Diencephalon (tissue), 1 donor: ENCODE data around the gene SYT12. TPM values are rescaled to one million over a fixed set of nuclear protein-coding genes. Genes with fewer than 3 reads are reported as not detected.

Source experiments
- total RNA-seq: library from RNA; depleted of rRNA; stranded (reverse); fragments of >200 nt; gene quantifications from one replicate; pipeline ENCODE4 v1.2.3, GENCODE V29; 2014

The SYT12 gene
- 6.0 TPM for total RNA-seq

GRCh38 chr11:67022961-67023956 lies at the start of gene SYT12:
TSS of gene SYT12 (plus strand) at chr11:67023134. CDS start at chr11:67030145, 7,011 bp downstream.

GRCh38 chr11:66974724-66975404 lies 48.1 kb upstream of the SYT12 start, which contains the start of gene C11orf86:
TSS of gene C11orf86 (plus strand) at chr11:66975304. CDS start at chr11:66975363, 59 bp downstream.

GRCh38 chr11:67056267-67057204 lies 33.6 kb downstream of the SYT12 start, which contains the start of gene RHOD:
TSS of gene RHOD (plus strand) at chr11:67056847. CDS start at chr11:67056903, 56 bp downstream.

Other genes starting within 250 kb of the SYT12 start
- gene RCE1, start 179.7 kb upstream of the SYT12 start, total RNA-seq: 11.3 TPM
- gene LRFN4, start 166.1 kb upstream of the SYT12 start, total RNA-seq: 37.8 TPM
- 15.7 TPM for gene PC, start 64.8 kb upstream of the SYT12 start, total RNA-seq
- gene C11orf86, start 47.8 kb upstream of the SYT12 start, total RNA-seq: not detected
- gene RHOD, start 33.7 kb downstream of the SYT12 start, total RNA-seq: 0.23 TPM
- gene KDM2A, start 96.1 kb downstream of the SYT12 start, total RNA-seq: 52.4 TPM
- 53.3 TPM for gene GRK2, start 243.3 kb downstream of the SYT12 start, total RNA-seq